Measurements from ENCODE around the gene MOB3B.
"Not testable (repeated sequence)": the region's sequence is repeated elsewhere in the genome, so short reads cannot be mapped to it uniquely, and the experiment has no call there.

MOB3B gene

DNA sequence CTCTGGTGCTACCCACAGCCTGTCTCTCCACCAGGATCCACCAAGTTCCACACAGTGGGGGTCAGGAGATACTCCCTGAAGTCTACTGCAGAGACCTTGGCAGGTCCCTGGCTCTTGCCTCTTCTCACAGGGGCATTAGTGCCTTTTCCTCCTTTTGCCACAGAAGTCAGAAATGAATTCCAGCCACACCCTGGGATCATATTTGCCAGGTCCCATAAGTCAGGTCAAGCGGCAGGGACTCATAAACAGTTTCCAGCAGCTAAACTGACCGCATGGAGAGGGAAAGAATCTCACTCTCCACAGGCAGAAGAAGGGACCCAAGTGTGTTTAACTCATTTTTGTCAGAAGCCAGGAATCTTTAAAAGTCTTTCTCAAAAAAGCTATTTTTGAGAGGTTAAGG lies 18.8 kb downstream of the MOB3B start:
- H3K4me3 Mint-ChIP-seq, result no peak overlapping the region
- no peak overlapping the region for H3K27ac Mint-ChIP-seq
- peaks cover 7% of the 10 kb centered on the region for H3K36me3 Mint-ChIP-seq
- no peaks in the 10 kb centered on the region for H3K27me3 Mint-ChIP-seq
- no peaks in the 10 kb centered on the region for H3K9me3 Mint-ChIP-seq
- H3K4me1 Mint-ChIP-seq, result no peaks in the 10 kb centered on the region

DNA sequence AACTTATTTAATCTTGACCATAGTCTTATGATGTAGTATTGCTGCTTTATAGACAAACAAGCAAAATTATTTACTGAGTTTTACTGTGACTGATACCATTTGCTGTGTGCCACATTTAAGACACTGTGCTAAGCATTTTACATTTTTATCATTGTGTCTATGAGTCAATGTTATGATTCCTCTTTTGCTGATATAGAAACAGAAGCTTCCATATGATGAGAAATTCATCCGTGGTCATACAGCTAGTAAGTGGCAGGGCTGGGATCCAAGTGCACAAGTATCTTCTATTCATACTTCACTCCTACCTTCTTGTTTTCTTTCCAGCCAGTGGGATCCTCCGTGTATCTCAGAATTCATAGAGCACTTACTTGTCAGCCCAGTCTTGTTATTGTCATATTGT lies 22.6 kb downstream of the MOB3B start:
- Mint-ChIP-seq H3K27me3 (no peaks in the 10 kb centered on the region), H3K36me3 (peaks cover 5% of the 10 kb centered on the region), H3K4me1 (no peaks in the 10 kb centered on the region), H3K4me3 (no peak overlapping the region), H3K27ac (no peak overlapping the region), H3K9me3 (no peaks in the 10 kb centered on the region)

- Mint-ChIP-seq H3K4me3 (no peak overlapping the region), H3K27me3 (peaks cover 2% of the 10 kb centered on the region), H3K27ac (no peak overlapping the region), H3K9me3 (no peaks in the 10 kb centered on the region), H3K36me3 (peaks cover 5% of the 10 kb centered on the region), H3K4me1 (no peaks in the 10 kb centered on the region)
Measured at GRCh38 chr9:27505744-27506161, 23.9 kb downstream of the MOB3B start.

DNA sequence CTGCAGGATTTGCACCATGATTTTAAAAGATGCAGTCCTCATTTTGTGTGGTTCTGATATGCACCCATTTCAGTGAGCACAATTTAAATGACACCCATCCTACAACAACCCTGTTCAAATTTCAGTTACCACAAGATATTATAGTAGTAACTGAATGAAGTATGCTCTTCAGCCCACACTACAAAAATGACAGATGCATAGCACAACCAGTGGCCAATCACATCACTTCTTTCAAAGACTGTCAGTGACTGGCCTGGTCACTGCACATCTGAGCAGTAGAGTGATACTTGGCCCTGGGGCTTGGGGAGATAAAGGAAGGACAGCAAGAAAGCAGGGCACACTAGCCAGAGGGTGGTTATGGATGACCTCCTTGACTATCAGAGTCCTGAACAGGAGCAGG lies 25.4 kb downstream of the MOB3B start:
- H3K4me1 Mint-ChIP-seq, result no peaks in the 10 kb centered on the region
- H3K9me3 Mint-ChIP-seq, result no peaks in the 10 kb centered on the region

DNA sequence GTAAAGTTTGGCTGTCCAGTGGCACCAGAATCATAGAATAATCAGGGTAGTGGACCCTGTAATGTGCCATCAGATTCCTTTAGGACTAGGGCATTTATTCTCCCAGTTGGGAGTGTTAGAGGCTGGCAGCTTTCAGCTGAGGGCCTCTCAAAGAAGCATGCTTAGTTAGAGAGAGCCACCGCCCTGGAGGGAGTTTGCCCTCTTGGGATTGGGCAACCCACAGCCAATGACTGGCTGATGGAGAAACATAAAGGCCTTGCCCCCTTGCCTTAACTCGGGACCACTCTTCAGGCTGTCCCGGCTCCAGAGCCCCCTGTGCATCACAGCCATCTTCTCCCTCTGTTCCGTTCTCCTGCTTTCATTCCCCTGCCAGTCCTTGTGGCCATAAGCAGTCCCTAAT lies 26.0 kb downstream of the MOB3B start:
- peaks cover 2% of the 10 kb centered on the region for H3K27me3 Mint-ChIP-seq
- H3K36me3 Mint-ChIP-seq, result peaks cover 2% of the 10 kb centered on the region
- no peak overlapping the region for H3K4me3 Mint-ChIP-seq
- H3K4me1 Mint-ChIP-seq, result no peaks in the 10 kb centered on the region
- no peaks in the 10 kb centered on the region for H3K9me3 Mint-ChIP-seq
- no peak overlapping the region for H3K27ac Mint-ChIP-seq

More for the DNA sequence above, 25.4 kb downstream of the MOB3B start:
- H3K27me3 Mint-ChIP-seq, result peaks cover 2% of the 10 kb centered on the region
- no peak overlapping the region for H3K4me3 Mint-ChIP-seq
- no peak overlapping the region for H3K27ac Mint-ChIP-seq
- H3K36me3 Mint-ChIP-seq, result peaks cover 4% of the 10 kb centered on the region

DNA sequence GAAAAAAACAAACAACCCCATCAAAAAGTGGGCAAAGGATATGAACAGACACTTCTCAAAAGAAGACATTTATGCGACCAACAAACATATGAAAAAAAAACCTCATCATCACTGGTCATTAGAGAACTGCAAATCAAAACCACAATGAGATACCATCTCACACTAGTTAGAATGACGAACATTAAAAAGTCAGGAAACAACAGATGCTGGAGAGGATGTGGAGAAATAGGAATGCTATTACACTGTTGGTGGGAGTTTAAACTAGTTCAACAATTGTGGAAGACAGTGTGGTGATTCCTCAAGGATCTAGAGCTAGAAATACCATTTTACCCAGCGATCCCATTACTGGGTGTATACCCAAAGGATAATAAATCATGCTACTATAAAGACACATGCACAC lies 28.7 kb downstream of the MOB3B start:
- H3K27me3 Mint-ChIP-seq, H3K4me1 Mint-ChIP-seq, H3K36me3 Mint-ChIP-seq, H3K4me3 Mint-ChIP-seq, H3K27ac Mint-ChIP-seq, H3K9me3 Mint-ChIP-seq: not testable (repeated sequence)

DNA sequence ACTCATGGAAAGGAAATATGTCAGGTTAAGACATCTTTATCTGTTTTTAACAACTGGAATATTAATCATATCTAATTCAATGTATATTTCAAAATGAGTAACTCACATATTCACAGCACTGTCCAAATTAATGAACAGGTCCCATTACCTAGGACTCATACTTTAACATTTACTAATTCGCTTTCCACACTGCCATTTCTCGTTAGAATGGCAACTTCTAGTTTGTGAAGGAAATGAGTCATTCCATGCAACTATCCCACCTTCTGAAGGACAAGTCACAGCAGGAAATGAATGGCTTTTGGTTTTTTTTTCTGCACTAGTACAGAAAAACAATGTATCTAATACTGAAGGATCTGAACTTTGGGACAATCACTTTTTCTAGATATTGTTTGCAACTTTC lies 30.2 kb downstream of the MOB3B start:
- H3K9me3 Mint-ChIP-seq, result peaks cover 1% of the 10 kb centered on the region
- no peaks in the 10 kb centered on the region for H3K36me3 Mint-ChIP-seq
- H3K4me3 Mint-ChIP-seq, result no peak overlapping the region
- H3K4me1 Mint-ChIP-seq, result no peaks in the 10 kb centered on the region
- H3K27me3 Mint-ChIP-seq, result peaks cover 2% of the 10 kb centered on the region
- H3K27ac Mint-ChIP-seq, result no peak overlapping the region

DNA sequence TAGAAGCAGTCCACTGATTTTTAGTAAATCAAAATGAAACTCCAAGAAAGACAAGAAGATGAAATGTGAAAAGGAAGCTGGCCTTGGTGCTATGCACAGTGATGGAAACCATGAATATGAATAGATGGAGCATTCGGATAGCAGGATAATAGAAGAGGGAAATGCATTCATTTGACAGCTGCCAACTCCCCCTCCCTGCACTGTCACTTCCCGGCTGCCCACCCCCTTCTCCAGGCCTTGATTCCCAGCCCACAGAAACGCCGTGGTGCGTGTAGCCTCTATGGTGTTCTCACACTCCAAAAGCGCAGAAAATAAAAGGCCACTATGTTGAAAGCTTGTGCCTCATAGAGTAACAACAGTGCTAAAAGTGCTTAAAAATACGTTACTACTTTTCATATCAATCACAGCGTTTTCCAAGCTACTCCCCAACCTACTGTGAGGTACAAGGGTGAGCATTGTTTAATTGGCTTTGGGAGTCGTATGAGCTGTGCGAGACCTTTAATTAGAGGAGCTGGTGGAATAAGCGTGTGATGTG lies 31.7 kb downstream of the MOB3B start:
- Mint-ChIP-seq H3K27ac (no peak overlapping the region), H3K4me1 (no peaks in the 10 kb centered on the region), H3K36me3 (peaks cover 3% of the 10 kb centered on the region), H3K4me3 (no peak overlapping the region), H3K9me3 (peaks cover 5% of the 10 kb centered on the region), H3K27me3 (peaks cover 2% of the 10 kb centered on the region)

DNA sequence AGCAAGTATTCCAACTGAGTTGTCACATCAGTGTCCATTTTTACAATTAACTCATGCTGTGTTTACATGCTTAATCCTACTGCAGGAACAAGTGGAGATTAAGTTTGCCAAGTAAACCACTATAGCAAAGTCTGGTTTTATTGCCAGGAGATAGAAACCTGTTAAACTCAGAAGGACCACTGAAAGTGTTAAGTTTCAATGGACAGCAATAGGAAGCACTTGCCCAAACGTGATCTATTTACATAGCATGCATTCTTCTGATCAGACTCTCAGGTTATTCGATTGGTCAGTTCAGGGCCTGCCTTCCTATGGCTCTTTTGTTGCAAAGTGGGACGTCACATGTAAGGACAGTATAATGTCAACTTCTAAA lies 33.5 kb downstream of the MOB3B start:
- Mint-ChIP-seq H3K36me3 (peaks cover 6% of the 10 kb centered on the region), H3K4me3 (no peak overlapping the region)

DNA sequence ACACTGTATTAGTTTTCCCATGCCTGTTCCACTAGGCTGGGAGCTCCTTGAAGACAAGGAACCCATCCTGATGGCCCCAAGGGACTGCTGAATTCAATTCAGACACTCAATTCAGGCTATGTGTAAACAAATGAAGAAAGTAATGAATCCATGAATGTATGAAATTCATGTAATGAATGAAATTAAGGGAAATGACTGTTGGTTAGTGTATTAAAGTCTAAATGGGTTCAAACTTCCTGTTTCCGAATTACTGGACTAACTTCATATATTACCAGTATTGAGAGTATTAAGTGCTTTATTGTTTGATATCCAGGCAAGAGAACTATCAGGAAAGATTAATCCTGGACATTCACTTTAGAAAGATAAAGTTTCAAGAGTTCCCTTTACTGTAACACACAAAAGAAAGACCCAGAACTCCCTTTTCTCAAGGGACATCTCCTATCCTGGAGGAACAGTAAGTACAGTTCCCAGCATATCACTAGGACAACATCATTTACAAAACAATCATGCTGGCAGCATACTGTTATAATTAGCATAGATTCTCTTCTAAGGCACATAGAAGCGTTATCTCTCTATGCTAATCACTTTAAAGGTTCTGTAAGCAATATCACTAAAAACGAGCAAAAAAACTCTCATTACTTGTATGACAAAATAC lies 34.0 kb downstream of the MOB3B start:
- peaks cover 6% of the 10 kb centered on the region for H3K36me3 Mint-ChIP-seq
- H3K4me3 Mint-ChIP-seq, result no peak overlapping the region
- H3K27ac Mint-ChIP-seq, result no peak overlapping the region
- no peaks in the 10 kb centered on the region for H3K27me3 Mint-ChIP-seq
- H3K9me3 Mint-ChIP-seq, result peaks cover 5% of the 10 kb centered on the region
- H3K4me1 Mint-ChIP-seq, result no peaks in the 10 kb centered on the region

More for the DNA sequence above, 33.5 kb downstream of the MOB3B start:
- Mint-ChIP-seq H3K4me1 (no peaks in the 10 kb centered on the region), H3K9me3 (peaks cover 5% of the 10 kb centered on the region), H3K27me3 (no peaks in the 10 kb centered on the region), H3K27ac (no peak overlapping the region)

GRCh38 chr9:27491154-27491553 lies 38.5 kb downstream of the MOB3B start:
- Mint-ChIP-seq H3K36me3 (peaks cover 6% of the 10 kb centered on the region), H3K4me1 (peaks cover 1% of the 10 kb centered on the region), H3K4me3 (no peak overlapping the region), H3K27me3 (no peaks in the 10 kb centered on the region), H3K27ac (no peak overlapping the region), H3K9me3 (peaks cover 5% of the 10 kb centered on the region)

DNA sequence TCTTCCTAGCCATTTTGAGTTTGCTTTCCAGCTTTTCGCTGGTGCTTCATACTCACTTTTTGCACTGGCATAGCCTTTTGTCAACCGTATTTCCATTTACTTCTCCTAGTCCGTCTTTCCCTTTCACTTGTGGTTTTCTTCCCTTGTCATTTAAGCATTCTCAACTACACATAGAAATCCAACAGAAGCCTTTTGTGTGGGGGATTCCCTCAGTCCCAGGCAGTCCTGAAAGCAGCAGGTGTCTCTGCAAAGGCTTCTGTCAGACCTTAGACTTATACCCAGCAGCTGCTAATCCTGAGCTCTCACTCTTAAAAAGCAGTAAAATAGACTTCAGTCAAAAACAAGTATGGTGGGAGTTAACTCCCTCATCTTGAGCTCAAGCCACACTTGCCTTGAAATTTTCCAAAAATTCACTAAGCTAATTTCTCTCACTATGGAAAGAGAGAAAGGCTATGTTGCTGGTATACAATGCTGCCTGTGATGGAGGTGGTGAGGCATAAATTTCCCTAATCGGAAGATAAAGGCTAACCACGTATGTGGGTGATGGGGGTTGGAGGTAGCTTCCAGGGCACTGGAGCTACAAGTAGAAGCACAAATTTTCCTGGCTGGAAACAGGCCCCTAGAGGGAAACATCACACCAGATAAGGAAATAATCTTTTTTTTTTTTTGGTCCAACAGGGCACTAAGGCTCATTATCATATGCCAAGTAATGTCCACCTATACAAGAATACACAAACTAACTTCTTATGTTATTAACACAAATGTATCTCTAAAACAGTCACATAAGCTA lies 40.3 kb downstream of the MOB3B start:
- H3K27me3 Mint-ChIP-seq, result no peaks in the 10 kb centered on the region
- peaks cover 2% of the 10 kb centered on the region for H3K9me3 Mint-ChIP-seq
- H3K27ac Mint-ChIP-seq, result no peak overlapping the region
- H3K4me3 Mint-ChIP-seq, result no peak overlapping the region
- H3K4me1 Mint-ChIP-seq, result peaks cover 17% of the 10 kb centered on the region
- H3K36me3 Mint-ChIP-seq, result peaks cover 7% of the 10 kb centered on the region

GRCh38 chr9:27487927-27488326 lies 41.7 kb downstream of the MOB3B start:
- Mint-ChIP-seq H3K4me1 (peaks cover 17% of the 10 kb centered on the region), H3K27ac (no peak overlapping the region), H3K27me3 (no peaks in the 10 kb centered on the region), H3K4me3 (no peak overlapping the region), H3K36me3 (peaks cover 4% of the 10 kb centered on the region), H3K9me3 (no peaks in the 10 kb centered on the region)

DNA sequence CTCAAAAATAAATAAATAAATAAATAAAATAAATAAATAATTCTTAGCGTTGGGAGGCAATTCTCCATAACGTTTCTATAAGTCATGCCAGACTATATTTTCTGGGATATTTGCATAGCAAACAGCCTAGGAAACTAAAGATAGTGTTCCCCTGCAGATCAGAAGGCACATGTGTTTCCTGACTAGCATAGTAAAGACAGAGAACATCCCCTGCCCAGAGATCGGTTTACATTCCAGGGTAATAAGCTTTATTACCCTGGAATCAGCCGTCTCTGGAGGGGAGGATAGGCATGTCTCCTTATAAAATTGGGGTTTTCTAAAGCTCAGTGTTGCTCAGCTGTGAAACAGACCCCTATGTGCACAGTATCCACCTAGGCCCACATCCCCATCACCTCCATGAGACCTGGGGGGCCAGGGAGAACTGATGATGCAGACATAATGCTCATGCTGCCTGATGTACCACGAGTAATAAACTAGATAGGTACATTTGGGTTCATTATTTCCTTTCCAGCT lies 42.4 kb downstream of the MOB3B start:
- no peaks in the 10 kb centered on the region for H3K27me3 Mint-ChIP-seq
- H3K4me1 Mint-ChIP-seq, result peaks cover 17% of the 10 kb centered on the region
- peaks cover 4% of the 10 kb centered on the region for H3K36me3 Mint-ChIP-seq
- no peak overlapping the region for H3K27ac Mint-ChIP-seq
- no peak overlapping the region for H3K4me3 Mint-ChIP-seq
- no peaks in the 10 kb centered on the region for H3K9me3 Mint-ChIP-seq

DNA sequence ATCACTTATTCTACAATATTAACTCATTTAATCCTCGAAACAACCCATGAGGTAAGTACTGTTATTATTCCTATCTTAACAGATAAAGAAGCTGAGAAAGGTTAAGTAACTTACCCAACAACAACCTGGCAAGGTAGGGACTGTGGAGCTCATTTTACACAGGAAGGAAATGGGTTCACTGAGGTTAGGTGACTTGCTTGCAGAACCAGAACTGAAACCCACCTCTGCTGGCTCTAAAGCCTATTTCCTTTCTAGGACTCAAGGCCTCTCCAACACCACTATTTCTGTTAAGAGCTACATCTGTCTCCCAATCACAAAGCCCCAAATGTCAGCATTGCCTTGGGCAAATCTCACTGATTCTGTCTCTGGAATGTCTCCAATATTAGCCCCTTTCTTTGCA lies 44.5 kb downstream of the MOB3B start:
- peaks cover 6% of the 10 kb centered on the region for H3K36me3 Mint-ChIP-seq
- H3K27ac Mint-ChIP-seq, result no peak overlapping the region
- H3K4me1 Mint-ChIP-seq, result peaks cover 17% of the 10 kb centered on the region
- H3K4me3 Mint-ChIP-seq, result no peak overlapping the region
- peaks cover 6% of the 10 kb centered on the region for H3K9me3 Mint-ChIP-seq
- no peaks in the 10 kb centered on the region for H3K27me3 Mint-ChIP-seq

DNA sequence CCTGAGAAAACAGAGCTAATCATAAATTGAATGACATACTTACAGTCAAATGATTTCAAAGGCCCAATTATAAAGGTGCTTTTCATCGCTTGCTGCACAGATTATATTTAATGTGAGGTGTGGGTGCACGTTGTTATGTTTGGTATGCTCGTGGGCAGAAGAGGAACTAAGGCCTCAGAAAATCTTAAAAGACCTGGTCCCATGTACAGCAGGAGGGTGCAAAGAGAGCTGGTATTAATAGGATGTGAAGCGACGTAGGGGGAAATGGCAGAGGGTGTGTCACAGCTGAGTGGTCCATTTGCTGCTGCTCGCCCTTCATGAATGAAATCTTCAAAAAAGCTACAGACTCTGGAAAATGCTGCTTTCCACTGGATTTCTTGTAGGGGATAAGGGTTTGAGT lies 46.0 kb downstream of the MOB3B start:
- Mint-ChIP-seq H3K27me3 (no peaks in the 10 kb centered on the region), H3K36me3 (peaks cover 8% of the 10 kb centered on the region), H3K9me3 (peaks cover 6% of the 10 kb centered on the region), H3K4me3 (no peak overlapping the region), H3K4me1 (peaks cover 17% of the 10 kb centered on the region), H3K27ac (no peak overlapping the region)
